H1 (cell line): ENCODE data around the gene STXBP5. TPM values are rescaled to one million over a fixed set of nuclear protein-coding genes. Genes with fewer than 3 reads are reported as not detected.

Experiments
- CHD7 ChIP-seq: fragments of 300-600 bp; sonication (generic); IDR thresholded peaks from 2 replicates; pipeline ENCODE4 v1.7.1; 2012; ENCODE audit warnings: low read length, moderate library complexity, mild to moderate bottlenecking, inconsistent platforms; ENCODE audit not compliant: insufficient replicate concordance
- EP300 ChIP-seq, 2 experiments: IDR thresholded peaks; 1 replicate in 1 of 2; 2 replicates in 1 of 2; pipeline ENCODE4 v1.6.1; 2011 to 2012; ENCODE audit warnings: low read depth in 2 of 2, low read length in 2 of 2, mild to moderate bottlenecking in 2 of 2, borderline replicate concordance in 1 of 2, inconsistent platforms in 1 of 2, moderate library complexity in 1 of 2
- GABPA ChIP-seq: IDR thresholded peaks from 2 replicates; pipeline ENCODE4 v1.6.1; 2011; ENCODE audit warnings: mild to moderate bottlenecking, low read length, moderate library complexity, borderline replicate concordance; ENCODE audit not compliant: insufficient read depth
- HDAC2 ChIP-seq, 2 experiments: fragments of 300-600 bp in 1 of 2; sonication (generic) in 1 of 2; IDR thresholded peaks; 2 replicates each; pipeline ENCODE4 v1.6.1; 2011 to 2012; ENCODE audit warnings: low read depth in 2 of 2, low read length in 2 of 2, mild to moderate bottlenecking in 2 of 2, moderate library complexity in 2 of 2, borderline replicate concordance in 1 of 2, inconsistent platforms in 1 of 2
- HDAC6 ChIP-seq: IDR thresholded peaks from one replicate; pipeline ENCODE4 v1.7.1; 2012; ENCODE audit warnings: low read depth, mild to moderate bottlenecking, inconsistent platforms, low read length, moderate library complexity
- POLR2A ChIP-seq, 2 experiments: IDR thresholded peaks; 1 replicate in 1 of 2; 2 replicates in 1 of 2; pipeline ENCODE4 v1.6.1; 2011; ENCODE audit warnings: low read depth in 2 of 2, low read length in 2 of 2, mild to moderate bottlenecking in 2 of 2; ENCODE audit errors: control extremely low read depth in 1 of 2
- RAD21 ChIP-seq, 2 experiments: IDR thresholded peaks in 1 of 2; conservative IDR thresholded peaks in 1 of 2; 2 replicates each; pipeline ENCODE4 v1.6.1; 2011; ENCODE audit warnings: low read depth in 2 of 2, low read length in 2 of 2, improper control_type of control experiment in 1 of 2, inconsistent platforms in 1 of 2, mild to moderate bottlenecking in 1 of 2, moderate library complexity in 1 of 2
- RNF2 ChIP-seq: fragments of 200-900, 300-1000 bp; sonication (generic); IDR thresholded peaks from 2 replicates; pipeline ENCODE4 v1.7.1; 2016; ENCODE audit warnings: borderline replicate concordance, low read depth, mild to moderate bottlenecking, antibody characterized with exemption, low read length; ENCODE audit not compliant: poor library complexity, severe bottlenecking; ENCODE audit errors: missing control alignments
- SP1 ChIP-seq: IDR thresholded peaks from 2 replicates; pipeline ENCODE4 v1.6.1; 2011; ENCODE audit warnings: low read depth, low read length
- TBP ChIP-seq: IDR thresholded peaks from 2 replicates; pipeline ENCODE4 v1.6.1; 2011; ENCODE audit warnings: low read depth, low read length, improper control_type of control experiment
- TEAD4 ChIP-seq: IDR thresholded peaks from 2 replicates; pipeline ENCODE4 v1.6.1; 2012; ENCODE audit warnings: low read depth, low read length, inconsistent platforms, mixed read lengths
- polyA plus RNA-seq, 7 experiments: library from polyadenylated mRNA; depleted of rRNA in 3 of 7; stranded (reverse) in 5 of 7; unstranded in 2 of 7; fragments of >200 nt in 5 of 7; fragments of 200-250 nt in 2 of 7; gene quantifications; 1 replicate in 5 of 7; 2 replicates in 1 of 7; 4 replicates in 1 of 7; pipeline versions ENCODE4 v1.2.1 to v1.2.3, GENCODE V29; 2011 to 2013; ENCODE audit warnings: missing spikeins in 2 of 7, mixed read lengths in 2 of 7
- total RNA-seq: library from RNA; stranded (reverse); fragmentation: NEBNext Ultra II Directional; extraction: Animal tissue kit (Norgen Biotek cat#: 25700); gene quantifications from 2 replicates; pipeline ENCODE4 v1.2.1, GENCODE V29; 2021

The STXBP5 gene
- total and polyA plus RNA-seq, 2 of the 8 experiments (the other 6 are each of a cell fraction or from before 2014, with no cell fraction given): 2.7 to 10.8 TPM

- TF ChIP-seq CHD7: no peak
- TF ChIP-seq TBP: no peak
- TF ChIP-seq GABPA: no peak
- TF ChIP-seq HDAC2 (IDR thresholded peaks at IDR 0.05; ENCODE audit: borderline replicate concordance in 1 of 2, low read depth in 2 of 2, low read length in 2 of 2): no peak
- no peak for TF ChIP-seq EP300 (IDR thresholded peaks at IDR 0.05; ENCODE audit: borderline replicate concordance in 1 of 2, low read depth in 2 of 2, low read length in 2 of 2)
- TF ChIP-seq RNF2: no peak
- TF ChIP-seq HDAC6: no peak
- TF ChIP-seq TEAD4: no peak
- no peak for TF ChIP-seq POLR2A (IDR thresholded peaks at IDR 0.05; ENCODE audit: control extremely low read depth in 1 of 2, low read depth in 2 of 2, low read length in 2 of 2)
- TF ChIP-seq SP1: no peak
- TF ChIP-seq RAD21 (IDR thresholded peaks at IDR 0.05 in 1 of 2, conservative IDR thresholded peaks at IDR 0.05 in 1 of 2; ENCODE audit: low read depth in 2 of 2, low read length in 2 of 2): no peak
Observed at GRCh38 chr6:147195510-147195909, 8.7 kb upstream of the STXBP5 start (continued).
